Kidney tubule cell (primary cell): ENCODE data around the gene CORO1C.

Source experiments
- DNase-seq: peaks from one replicate; pipeline ENCODE4 v3.0.0-alpha.2; 2018; ENCODE audit warnings: low spot score

The CORO1C gene

DNA sequence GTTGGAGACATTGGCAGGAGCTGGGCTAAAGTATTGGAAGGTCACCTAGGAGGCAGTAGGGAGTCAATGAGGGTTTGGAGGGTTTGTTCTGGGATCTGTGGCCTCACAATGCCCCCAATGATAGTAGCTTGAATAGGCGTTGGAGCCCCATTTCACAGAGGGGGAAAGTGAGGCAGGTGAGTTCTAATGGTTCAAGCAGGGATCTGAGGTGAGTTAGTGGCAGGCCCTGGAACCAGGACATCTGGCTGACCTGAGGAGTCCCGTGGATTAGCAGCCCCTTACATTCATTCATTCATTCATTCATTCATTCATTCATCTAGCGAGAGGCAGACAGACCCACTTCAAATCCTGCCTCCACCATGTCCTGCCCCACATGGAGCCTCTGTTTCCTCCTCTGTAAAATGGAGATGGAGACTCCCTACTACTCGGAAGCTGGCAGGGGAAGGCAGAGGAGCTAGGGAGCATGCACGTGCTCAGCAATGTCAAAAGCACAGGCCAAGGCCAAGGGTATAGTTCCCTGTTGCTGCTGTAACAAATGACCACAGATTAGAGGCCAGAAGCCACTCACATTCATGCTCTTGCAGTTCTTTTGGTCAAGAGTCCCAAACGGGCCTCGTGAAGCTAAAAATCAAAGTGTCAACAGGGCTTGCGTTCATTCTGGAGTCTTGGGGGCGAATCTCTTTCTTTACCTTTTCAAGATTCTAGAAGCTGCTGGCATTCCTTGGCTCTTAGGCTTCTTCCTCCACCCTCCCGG, 131.2 kb downstream of the CORO1C start:
- DNase-seq: no peak

DNA sequence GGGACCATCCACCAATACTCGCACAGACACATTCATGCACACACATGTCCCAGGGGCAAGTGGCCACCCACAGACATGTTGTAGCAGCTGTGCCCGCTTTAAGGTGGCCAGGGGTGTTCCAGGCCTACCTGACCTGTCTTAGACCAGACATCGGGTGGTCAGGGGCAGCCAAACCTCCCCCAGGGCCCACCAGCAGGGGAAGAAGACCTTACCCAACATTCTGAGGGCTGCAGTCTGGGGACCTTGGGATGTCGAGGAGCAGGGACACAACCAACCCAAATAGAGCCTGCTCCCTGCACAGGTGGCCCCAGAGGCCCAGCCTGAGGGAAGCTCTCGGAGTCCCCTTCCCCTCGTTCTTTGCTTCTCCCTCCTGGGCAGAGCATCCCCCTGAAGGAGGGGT, 131.8 kb downstream of the CORO1C start:
- no peak for DNase-seq

DNA sequence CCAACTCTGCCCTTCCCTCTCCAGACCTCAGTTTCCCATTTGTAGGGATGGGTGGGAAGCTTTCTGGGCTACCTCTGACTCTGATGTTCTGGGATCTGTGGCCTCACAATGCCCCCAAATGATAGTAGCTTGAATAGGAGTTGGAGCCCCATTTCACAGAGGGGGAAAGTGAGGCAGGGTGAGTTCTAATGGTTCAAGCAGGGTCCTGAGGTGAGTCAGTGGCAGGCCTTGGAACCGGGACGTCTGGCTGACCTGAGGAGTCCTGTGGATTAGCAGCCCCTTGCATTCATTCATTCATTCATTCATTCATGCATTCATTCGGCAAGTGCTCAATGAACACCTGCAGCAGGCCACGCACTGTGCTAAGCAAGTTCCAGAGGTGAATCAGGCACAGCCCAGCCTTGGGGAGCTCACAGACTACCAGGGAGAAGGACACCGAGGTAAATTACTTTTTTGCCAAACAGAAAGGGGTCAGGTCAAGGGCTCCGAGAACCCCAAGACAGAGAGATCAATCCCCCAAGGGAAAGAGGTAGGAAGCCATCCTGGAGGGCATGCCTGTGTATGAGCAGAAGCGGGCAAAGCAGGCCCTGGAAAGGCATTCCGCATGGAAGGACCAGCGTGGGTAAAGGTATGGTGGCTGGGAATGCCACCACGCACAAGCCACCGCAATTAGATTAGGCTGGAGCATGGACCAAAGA, 132.6 kb downstream of the CORO1C start:
- DNase-seq: no peak

DNA sequence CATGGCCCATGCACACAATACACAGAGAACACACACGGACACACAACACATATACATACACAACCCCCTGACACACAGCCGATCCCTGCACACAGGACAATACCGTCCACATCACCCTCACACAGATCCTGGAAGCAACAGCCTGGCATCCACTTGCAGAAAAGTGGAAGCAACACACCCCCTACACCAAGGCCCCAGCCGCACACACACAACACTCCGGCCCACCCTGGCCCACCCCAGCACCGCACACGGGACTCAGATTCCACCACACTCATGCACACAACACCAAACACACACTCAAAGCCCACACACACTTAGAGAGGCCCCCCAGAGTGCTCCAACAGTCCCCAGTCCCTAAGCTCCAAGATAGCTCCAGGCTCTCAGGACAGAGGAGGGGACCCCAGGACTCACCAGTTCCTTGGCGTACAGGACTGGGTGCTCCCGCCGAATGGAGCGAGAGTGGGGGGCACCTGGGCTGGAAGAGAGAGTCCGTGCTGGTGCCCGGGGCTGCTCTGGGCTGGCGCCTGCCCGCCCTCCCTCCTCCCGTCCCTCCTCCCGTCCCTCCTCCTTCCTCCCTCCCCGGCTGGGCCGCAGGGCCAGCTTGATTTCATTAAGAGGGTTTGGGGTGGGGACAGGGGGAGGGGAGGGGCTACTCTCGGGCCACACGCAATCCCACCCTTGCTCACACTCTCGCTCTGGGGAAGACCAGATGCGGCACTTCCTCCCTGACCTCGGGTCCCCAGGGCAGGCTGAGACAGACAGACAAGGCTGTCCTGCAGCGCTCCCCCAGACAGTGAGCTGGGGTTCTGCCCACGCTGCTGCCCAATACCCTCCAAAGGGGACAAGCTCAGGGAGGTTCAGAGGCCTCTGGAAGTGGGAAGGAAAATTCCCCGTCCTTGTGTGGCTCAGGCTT, 133.5 kb downstream of the CORO1C start, which contains the start of gene TMEM119:
TMEM119 (minus strand) TSS at position 526 of the 913 bp plus-strand sequence. CDS start 5,701 bp downstream, outside the sequence.
- DNase-seq: no peak

DNA sequence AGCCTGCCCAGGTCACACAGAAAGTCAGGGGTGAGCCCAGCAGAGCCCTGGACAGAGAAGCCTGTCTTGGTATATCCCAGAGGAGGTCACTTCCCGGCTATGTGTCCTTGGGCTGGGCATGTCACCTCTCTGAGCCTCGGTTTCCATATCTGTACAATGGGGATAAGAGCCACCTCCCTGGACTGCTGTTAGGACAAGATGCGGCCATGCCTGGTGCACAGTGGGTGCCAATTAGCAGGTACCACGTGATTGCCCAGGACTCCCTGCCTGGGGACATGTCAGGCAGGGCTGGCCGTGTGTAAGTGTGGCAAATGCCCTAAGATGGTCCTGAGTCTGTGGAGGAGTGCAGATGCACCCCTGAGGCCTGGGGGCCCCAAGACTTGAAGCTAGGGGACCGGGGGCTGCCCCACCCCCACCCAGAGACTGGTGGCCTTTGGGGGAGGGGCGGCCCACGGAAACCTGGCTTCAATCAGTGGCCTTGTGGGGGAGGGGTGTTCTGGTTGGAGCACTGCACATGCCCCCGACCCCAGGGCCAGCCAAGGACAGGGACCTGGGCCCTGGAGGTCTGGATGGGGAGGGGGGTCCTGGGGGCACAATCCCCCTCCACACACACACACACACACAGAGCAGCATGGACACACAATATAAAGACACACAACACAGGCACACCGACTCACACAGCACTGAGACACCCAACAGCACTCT, 134.3 kb downstream of the CORO1C start:
- no peak for DNase-seq

DNA sequence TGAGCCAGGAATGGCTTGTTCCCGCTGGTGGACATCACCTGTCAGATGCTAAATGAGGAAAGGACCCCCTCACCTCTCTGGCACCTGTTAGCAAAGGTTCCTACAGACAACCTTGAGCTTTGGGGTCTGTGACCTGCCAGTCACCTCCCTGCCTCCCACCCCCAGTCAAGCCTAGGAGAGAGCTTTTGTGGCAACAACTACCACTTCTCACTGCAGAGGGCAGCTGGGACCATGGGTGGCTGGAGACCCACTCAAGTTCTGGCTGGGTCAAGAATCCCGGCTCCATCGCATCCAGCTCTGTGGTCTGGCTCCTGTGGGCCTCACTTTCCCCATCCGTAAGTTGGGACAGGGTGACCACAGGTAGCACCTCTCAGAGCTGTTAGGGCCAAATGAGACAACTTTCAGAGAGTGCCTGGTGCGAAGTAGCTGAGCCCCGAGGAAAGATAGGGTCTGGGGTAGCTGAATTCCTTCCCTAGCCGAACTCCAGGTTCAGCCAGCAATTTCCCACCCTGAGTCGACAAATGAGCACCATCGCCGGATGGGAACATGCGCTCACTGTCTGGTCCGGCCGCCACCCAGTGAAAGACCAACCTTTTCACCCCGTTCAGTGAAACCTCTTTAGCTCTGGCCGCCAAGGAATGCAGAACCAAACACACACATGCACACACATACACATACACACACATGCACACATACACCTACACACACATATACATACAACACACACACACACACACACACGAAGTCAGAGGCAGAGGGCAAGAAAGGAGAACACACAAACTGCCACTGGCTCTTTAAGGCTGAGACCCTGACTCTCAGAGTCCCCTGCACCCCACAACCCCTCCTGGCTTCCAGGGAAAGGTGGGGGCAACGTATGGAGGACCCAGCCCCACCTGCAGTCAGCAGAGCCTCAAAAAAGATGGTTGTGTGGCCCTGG, 135.3 kb downstream of the CORO1C start:
- no peak for DNase-seq
